Naive B cell (primary cell): ENCODE measurements around the gene ZKSCAN5. TPM values are rescaled to one million over a fixed set of nuclear protein-coding genes. Genes with fewer than 3 reads are reported as not detected.

Experiments used
- ATAC-seq, 2 donors: fragments of 150-1000 bp; cut with Tn5 transposase; 2 replicates each; pipeline ENCODE4 v1.10.0; 2021; ENCODE audit warnings: low read depth in 2 of 2, mild to moderate bottlenecking in 2 of 2, moderate library complexity in 2 of 2
- DNase-seq: peaks from one replicate; pipeline ENCODE4 v3.0.0; 2022
- H3K27ac Mint-ChIP-seq, 6 donors: one replicate each; pipeline ENCODE4 v1.8.0; 2020 to 2022; ENCODE audit warnings: mild to moderate bottlenecking in 6 of 6, mixed read lengths in 6 of 6, moderate library complexity in 5 of 6, inconsistent platforms in 2 of 6
- H3K27me3 Mint-ChIP-seq, 3 donors: one replicate each; pipeline ENCODE4 v1.8.0; 2021 to 2022; ENCODE audit warnings: mixed read lengths in 3 of 3, mild to moderate bottlenecking in 1 of 3
- H3K36me3 Mint-ChIP-seq, 2 donors: one replicate each; pipeline ENCODE4 v1.8.0; 2020 to 2022; ENCODE audit warnings: mixed read lengths in 2 of 2, inconsistent platforms in 1 of 2, mild to moderate bottlenecking in 1 of 2
- H3K4me1 Mint-ChIP-seq, 3 donors: one replicate each; pipeline ENCODE4 v1.8.0; 2020 to 2022; ENCODE audit warnings: mixed read lengths in 3 of 3, inconsistent platforms in 1 of 3, mild to moderate bottlenecking in 1 of 3, moderate library complexity in 1 of 3
- H3K4me3 Mint-ChIP-seq, 8 donors: one replicate each; pipeline ENCODE4 v1.8.0; 2020 to 2022; ENCODE audit warnings: mild to moderate bottlenecking in 8 of 8, mixed read lengths in 8 of 8, moderate library complexity in 8 of 8, inconsistent platforms in 2 of 8
- H3K9me3 Mint-ChIP-seq, 7 donors: one replicate each; pipeline ENCODE4 v1.8.0; 2020 to 2022; ENCODE audit warnings: mixed read lengths in 7 of 7, mild to moderate bottlenecking in 5 of 7, inconsistent platforms in 2 of 7, moderate library complexity in 1 of 7
- polyA plus RNA-seq, 6 donors: library from polyadenylated mRNA; unstranded; fragments of 300-500 nt; fragmentation: Illumina TruSeq; gene quantifications; one replicate each; pipeline ENCODE4 v1.2.3, GENCODE V29; 2021; ENCODE audit warnings: low read depth in 6 of 6

Gene ZKSCAN5
- 1 to 10 TPM; 2.8 to 8.1 (median 4.2) TPM for polyA plus RNA-seq

- Mint-ChIP-seq H3K36me3 (peaks cover 0 to 7% of the 10 kb centered on the region in 2 donors), H3K27ac (peak within 1 kb of the TSS; percentile 82 to 100 (median 98)), H3K9me3 (no peaks in the 10 kb centered on the region), H3K4me3 (peak within 1 kb of the TSS; percentile 81 to 100 (median 100)), H3K4me1 (peaks cover 18 to 42% (median 23%) of the 10 kb centered on the region in 3 donors), H3K27me3 (no peaks in the 10 kb centered on the region)
- DNase-seq (peak; percentile 96), ATAC-seq (peak; percentile 80 to 81)
These were observed at the start of gene ZKSCAN5 for GRCh38 chr7:99504603-99505323. Gene ZKSCAN5, plus strand, starts transcription at chr7:99504662. Its CDS starts 1,383 bp downstream, at chr7:99506045.

GRCh38 chr7:99455874-99456273 is 48.6 kb upstream of the ZKSCAN5 start:
- no peak for ATAC-seq
- H3K27me3 Mint-ChIP-seq = no peaks in the 10 kb centered on the region
- H3K4me3 Mint-ChIP-seq = no peak overlapping the region
- H3K36me3 Mint-ChIP-seq = peaks cover 5 to 8% of the 10 kb centered on the region in 2 donors
- no peaks in the 10 kb centered on the region for H3K9me3 Mint-ChIP-seq
- DNase-seq = no peak
- H3K4me1 Mint-ChIP-seq = peaks cover 8 to 17% (median 11%) of the 10 kb centered on the region in 3 donors
- peak overlapping the region in 1 of 6 donors; percentile 14 for H3K27ac Mint-ChIP-seq

GRCh38 chr7:99456288-99456687 is 48.2 kb upstream of the ZKSCAN5 start:
- no peaks in the 10 kb centered on the region for H3K27me3 Mint-ChIP-seq
- peaks cover 5 to 8% of the 10 kb centered on the region in 2 donors for H3K36me3 Mint-ChIP-seq
- no peak for DNase-seq
- H3K4me1 Mint-ChIP-seq = peaks cover 11 to 17% (median 11%) of the 10 kb centered on the region in 3 donors
- peak overlapping the region in 1 of 6 donors; percentile 11 for H3K27ac Mint-ChIP-seq
- ATAC-seq = no peak
- H3K4me3 Mint-ChIP-seq = no peak overlapping the region
- H3K9me3 Mint-ChIP-seq = no peaks in the 10 kb centered on the region

GRCh38 chr7:99457050-99457649 is 47.3 kb upstream of the ZKSCAN5 start:
- DNase-seq = no peak
- no peaks in the 10 kb centered on the region for H3K9me3 Mint-ChIP-seq
- peaks cover 5 to 8% of the 10 kb centered on the region in 2 donors for H3K36me3 Mint-ChIP-seq
- H3K27ac Mint-ChIP-seq = peak overlapping the region in 1 of 6 donors; percentile 87
- no peaks in the 10 kb centered on the region for H3K27me3 Mint-ChIP-seq
- peak overlapping the region in 1 of 8 donors; percentile 15 for H3K4me3 Mint-ChIP-seq
- no peak for ATAC-seq
- H3K4me1 Mint-ChIP-seq = peaks cover 10 to 19% (median 11%) of the 10 kb centered on the region in 3 donors

- ATAC-seq = no peak
- Mint-ChIP-seq H3K9me3 (no peaks in the 10 kb centered on the region), H3K36me3 (peaks cover 5 to 8% of the 10 kb centered on the region in 2 donors), H3K4me1 (peaks cover 11 to 26% (median 16%) of the 10 kb centered on the region in 3 donors), H3K27ac (no peak overlapping the region), H3K27me3 (no peaks in the 10 kb centered on the region), H3K4me3 (no peak overlapping the region)
- no peak for DNase-seq
These were observed 46.6 kb upstream of the ZKSCAN5 start for GRCh38 chr7:99457650-99458493.

- no peak for DNase-seq
These were observed 45.4 kb upstream of the ZKSCAN5 start for GRCh38 chr7:99459087-99459486.

GRCh38 chr7:99460651-99461050 is 43.8 kb upstream of the ZKSCAN5 start:
- Mint-ChIP-seq H3K27ac (peak overlapping the region in 3 of 6 donors; percentile 32 to 93 (median 64)), H3K27me3 (no peaks in the 10 kb centered on the region), H3K9me3 (no peaks in the 10 kb centered on the region), H3K4me3 (peak overlapping the region in 1 of 8 donors; percentile 63), H3K4me1 (peaks cover 21 to 46% (median 37%) of the 10 kb centered on the region in 3 donors), H3K36me3 (peaks cover 0 to 4% of the 10 kb centered on the region in 2 donors)
- no peak for DNase-seq
- no peak for ATAC-seq

More at GRCh38 chr7:99459087-99459486, 45.4 kb upstream of the ZKSCAN5 start:
- Mint-ChIP-seq H3K27ac (peak overlapping the region in 1 of 6 donors; percentile 47), H3K27me3 (no peaks in the 10 kb centered on the region), H3K4me1 (peaks cover 16 to 32% (median 23%) of the 10 kb centered on the region in 3 donors), H3K4me3 (peak overlapping the region in 1 of 8 donors; percentile 23), H3K9me3 (no peaks in the 10 kb centered on the region), H3K36me3 (peaks cover under 1 to 4% of the 10 kb centered on the region in 2 donors)
- ATAC-seq = peak in 1 of 2 donors; percentile 35

- DNase-seq (no peak), ATAC-seq (no peak)
- Mint-ChIP-seq H3K4me1 (peaks cover 26 to 52% (median 41%) of the 10 kb centered on the region in 3 donors), H3K27ac (peak overlapping the region in 1 of 6 donors; percentile 16), H3K27me3 (no peaks in the 10 kb centered on the region), H3K36me3 (peaks cover 4 to 6% of the 10 kb centered on the region in 2 donors), H3K4me3 (no peak overlapping the region), H3K9me3 (no peaks in the 10 kb centered on the region)
These were observed 43.2 kb upstream of the ZKSCAN5 start for GRCh38 chr7:99461221-99461620.

- no peaks in the 10 kb centered on the region for H3K9me3 Mint-ChIP-seq
- peaks cover 4 to 6% of the 10 kb centered on the region in 2 donors for H3K36me3 Mint-ChIP-seq
- H3K27ac Mint-ChIP-seq = peak overlapping the region in 5 of 6 donors; percentile 95 to 98 (median 96)
- peaks cover 24 to 44% (median 41%) of the 10 kb centered on the region in 3 donors for H3K4me1 Mint-ChIP-seq
- peak overlapping the region; percentile 93 to 98 (median 97) for H3K4me3 Mint-ChIP-seq
- H3K27me3 Mint-ChIP-seq = no peaks in the 10 kb centered on the region
- no peak for DNase-seq
- ATAC-seq = no peak
These were observed 39.1 kb upstream of the ZKSCAN5 start for GRCh38 chr7:99465421-99465768.

GRCh38 chr7:99468336-99468918 is 36.0 kb upstream of the ZKSCAN5 start:
- H3K4me1 Mint-ChIP-seq = peaks cover 35 to 47% (median 43%) of the 10 kb centered on the region in 3 donors
- no peak overlapping the region for H3K27ac Mint-ChIP-seq
- H3K9me3 Mint-ChIP-seq = no peaks in the 10 kb centered on the region
- no peak for ATAC-seq
- peak overlapping the region in 4 of 8 donors; percentile 52 to 93 (median 63) for H3K4me3 Mint-ChIP-seq
- peaks cover 0 to 4% (median 0%) of the 10 kb centered on the region in 3 donors for H3K27me3 Mint-ChIP-seq
- DNase-seq = no peak
- peaks cover 4 to 6% of the 10 kb centered on the region in 2 donors for H3K36me3 Mint-ChIP-seq

- H3K27me3 Mint-ChIP-seq = peaks cover 0 to 4% (median 0%) of the 10 kb centered on the region in 3 donors
- no peak overlapping the region for H3K27ac Mint-ChIP-seq
- H3K4me1 Mint-ChIP-seq = peaks cover 30 to 44% (median 42%) of the 10 kb centered on the region in 3 donors
- no peak for ATAC-seq
- peak overlapping the region in 1 of 8 donors; percentile 93 for H3K4me3 Mint-ChIP-seq
- no peak for DNase-seq
- peaks cover 0 to 6% of the 10 kb centered on the region in 2 donors for H3K36me3 Mint-ChIP-seq
- no peaks in the 10 kb centered on the region for H3K9me3 Mint-ChIP-seq
These were observed 34.9 kb upstream of the ZKSCAN5 start for GRCh38 chr7:99469381-99470065.
